Stimulated activated CD4-positive, alpha-beta T cell treated with anti-CD3 and anti-CD28 coated beads, Interleukin-1b, Interleukin-23, amount 100 ng/mL, for 24 hours (primary cell): Measurements from ENCODE around the gene AKAP13.

Experiments
- DNase-seq, 4 experiments: peaks; one replicate each; pipeline ENCODE4 v3.0.0-alpha.2; 2020; ENCODE audit warnings: low read depth in 4 of 4, low spot score in 1 of 4

Gene AKAP13

GRCh38 chr15:85620690-85621049, 240.3 kb downstream of the AKAP13 start:
- no peak for DNase-seq

GRCh38 chr15:85621094-85621493, 240.7 kb downstream of the AKAP13 start:
- no peak for DNase-seq

- DNase-seq, result no peak
These were observed 241.9 kb downstream of the AKAP13 start for GRCh38 chr15:85622221-85622831.

- no peak for DNase-seq
These were observed 243.1 kb downstream of the AKAP13 start for GRCh38 chr15:85623315-85624049.

GRCh38 chr15:85624291-85624801, 243.9 kb downstream of the AKAP13 start:
- DNase-seq, result no peak

- no peak for DNase-seq
These were observed 244.9 kb downstream of the AKAP13 start for GRCh38 chr15:85625166-85625830.

- no peak for DNase-seq
These were observed 245.5 kb downstream of the AKAP13 start for GRCh38 chr15:85625856-85626255.

- DNase-seq, result no peak
These were observed 247.0 kb downstream of the AKAP13 start for GRCh38 chr15:85627213-85627935.

GRCh38 chr15:85630311-85630710, 249.9 kb downstream of the AKAP13 start:
- no peak for DNase-seq

- DNase-seq, result no peak
These were observed 250.6 kb downstream of the AKAP13 start for GRCh38 chr15:85631018-85631417.

- no peak for DNase-seq
These were observed 251.6 kb downstream of the AKAP13 start for GRCh38 chr15:85632014-85632413.

GRCh38 chr15:85633859-85634258, 253.5 kb downstream of the AKAP13 start:
- no peak for DNase-seq

- no peak for DNase-seq
These were observed 255.9 kb downstream of the AKAP13 start for GRCh38 chr15:85636351-85636750.

- no peak for DNase-seq
These were observed 259.5 kb downstream of the AKAP13 start for GRCh38 chr15:85639752-85640381.

- no peak for DNase-seq
These were observed 261.8 kb downstream of the AKAP13 start for GRCh38 chr15:85642065-85642692.

- no peak for DNase-seq
These were observed 262.3 kb downstream of the AKAP13 start for GRCh38 chr15:85642693-85643066.

GRCh38 chr15:85646538-85647091, 266.2 kb downstream of the AKAP13 start:
- no peak for DNase-seq

GRCh38 chr15:85649372-85649771, 269.0 kb downstream of the AKAP13 start:
- DNase-seq, result no peak

GRCh38 chr15:85651548-85651947, 271.1 kb downstream of the AKAP13 start:
- DNase-seq, result no peak

- no peak for DNase-seq
These were observed 272.1 kb downstream of the AKAP13 start for GRCh38 chr15:85652457-85652856.
